Measurements from ENCODE around the gene NCCRP1. TPM values are rescaled to one million over a fixed set of nuclear protein-coding genes. Genes with fewer than 3 reads are reported as not detected.

The NCCRP1 gene
- total RNA-seq, 4 donors from 2014 or later: 0.45 to 0.81 (median 0.78) TPM; not detected in 1

DNA sequence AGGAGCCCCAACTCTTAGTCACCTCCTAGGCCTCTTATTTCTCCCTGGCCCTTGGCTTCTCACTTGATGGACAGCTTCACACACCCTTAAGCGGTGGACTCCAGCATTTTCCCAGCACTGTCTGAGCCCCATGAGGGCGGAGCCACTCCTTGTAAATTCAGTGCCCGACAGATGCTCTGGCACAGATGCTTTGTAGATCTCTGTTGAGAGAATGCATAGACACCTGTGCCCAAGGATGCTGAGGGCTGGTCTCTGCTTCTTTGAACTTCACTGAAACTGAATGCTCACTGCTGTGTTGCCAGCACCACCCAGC is 4.0 kb downstream of the NCCRP1 start:
- intact Hi-C loops (cut with DNase I): no loop called here

DNA sequence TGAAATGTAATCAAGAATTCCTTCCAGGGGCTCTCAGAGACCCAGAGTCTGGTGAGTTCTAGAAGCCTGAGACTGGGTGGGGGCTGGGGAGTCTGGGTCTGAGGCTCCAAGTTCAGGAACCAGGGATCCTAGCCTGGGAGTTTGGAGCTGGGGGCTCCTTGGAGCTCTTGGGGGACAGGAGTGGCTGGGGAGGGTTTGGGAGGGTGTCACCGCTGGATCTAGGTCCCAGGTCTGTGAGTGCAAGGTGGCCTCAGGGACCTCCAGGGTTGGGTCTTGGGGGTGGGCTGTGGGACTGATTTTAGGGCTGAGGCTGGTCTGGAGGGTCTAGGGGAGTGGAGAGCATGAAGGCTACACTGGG is 6.2 kb downstream of the NCCRP1 start:
- H3K27ac ChIP-seq: no peak overlapping the region
- WGBS, 2 donors: 90 to 93% methylated on average over 1 of the region's 1 CpG
- no peak for DNase-seq
- H3K36me3 ChIP-seq: no peaks in the 10 kb centered on the region
- intact Hi-C loops (cut with DNase I): no loop called here
- TF ChIP-seq, protein P1, sequence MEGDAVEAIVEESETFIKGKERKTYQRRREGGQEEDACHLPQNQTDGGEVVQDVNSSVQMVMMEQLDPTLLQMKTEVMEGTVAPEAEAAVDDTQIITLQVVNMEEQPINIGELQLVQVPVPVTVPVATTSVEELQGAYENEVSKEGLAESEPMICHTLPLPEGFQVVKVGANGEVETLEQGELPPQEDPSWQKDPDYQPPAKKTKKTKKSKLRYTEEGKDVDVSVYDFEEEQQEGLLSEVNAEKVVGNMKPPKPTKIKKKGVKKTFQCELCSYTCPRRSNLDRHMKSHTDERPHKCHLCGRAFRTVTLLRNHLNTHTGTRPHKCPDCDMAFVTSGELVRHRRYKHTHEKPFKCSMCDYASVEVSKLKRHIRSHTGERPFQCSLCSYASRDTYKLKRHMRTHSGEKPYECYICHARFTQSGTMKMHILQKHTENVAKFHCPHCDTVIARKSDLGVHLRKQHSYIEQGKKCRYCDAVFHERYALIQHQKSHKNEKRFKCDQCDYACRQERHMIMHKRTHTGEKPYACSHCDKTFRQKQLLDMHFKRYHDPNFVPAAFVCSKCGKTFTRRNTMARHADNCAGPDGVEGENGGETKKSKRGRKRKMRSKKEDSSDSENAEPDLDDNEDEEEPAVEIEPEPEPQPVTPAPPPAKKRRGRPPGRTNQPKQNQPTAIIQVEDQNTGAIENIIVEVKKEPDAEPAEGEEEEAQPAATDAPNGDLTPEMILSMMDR (IDR thresholded peaks at IDR 0.05): no peak
- TF ChIP-seq POLR2A (IDR thresholded peaks at IDR 0.05): no peak
- H3K4me1 ChIP-seq: peaks cover 0 to 3% of the 10 kb centered on the region in 2 donors
- no peak overlapping the region for H3K4me3 ChIP-seq (replicated peaks in 1 of 3)
- H3K27me3 ChIP-seq: peaks cover 14% of the 10 kb centered on the region
- no peaks in the 10 kb centered on the region for H3K9me3 ChIP-seq

More for the DNA sequence above, 4.0 kb downstream of the NCCRP1 start:
- 78 to 84% methylated on average over 3 of the region's 3 CpGs for WGBS, 2 donors
- Histone ChIP-seq H3K27ac (no peak overlapping the region), H3K4me1 (peaks cover 0 to 19% of the 10 kb centered on the region in 2 donors), H3K36me3 (no peaks in the 10 kb centered on the region), H3K9me3 (no peaks in the 10 kb centered on the region), H3K27me3 (peaks cover 14% of the 10 kb centered on the region), H3K4me3 (replicated peaks in 1 of 3) (no peak overlapping the region)
- no peak for TF ChIP-seq POLR2A (IDR thresholded peaks at IDR 0.05)
- TF ChIP-seq, protein P1 (IDR thresholded peaks at IDR 0.05): no peak
- no peak for DNase-seq

DNA sequence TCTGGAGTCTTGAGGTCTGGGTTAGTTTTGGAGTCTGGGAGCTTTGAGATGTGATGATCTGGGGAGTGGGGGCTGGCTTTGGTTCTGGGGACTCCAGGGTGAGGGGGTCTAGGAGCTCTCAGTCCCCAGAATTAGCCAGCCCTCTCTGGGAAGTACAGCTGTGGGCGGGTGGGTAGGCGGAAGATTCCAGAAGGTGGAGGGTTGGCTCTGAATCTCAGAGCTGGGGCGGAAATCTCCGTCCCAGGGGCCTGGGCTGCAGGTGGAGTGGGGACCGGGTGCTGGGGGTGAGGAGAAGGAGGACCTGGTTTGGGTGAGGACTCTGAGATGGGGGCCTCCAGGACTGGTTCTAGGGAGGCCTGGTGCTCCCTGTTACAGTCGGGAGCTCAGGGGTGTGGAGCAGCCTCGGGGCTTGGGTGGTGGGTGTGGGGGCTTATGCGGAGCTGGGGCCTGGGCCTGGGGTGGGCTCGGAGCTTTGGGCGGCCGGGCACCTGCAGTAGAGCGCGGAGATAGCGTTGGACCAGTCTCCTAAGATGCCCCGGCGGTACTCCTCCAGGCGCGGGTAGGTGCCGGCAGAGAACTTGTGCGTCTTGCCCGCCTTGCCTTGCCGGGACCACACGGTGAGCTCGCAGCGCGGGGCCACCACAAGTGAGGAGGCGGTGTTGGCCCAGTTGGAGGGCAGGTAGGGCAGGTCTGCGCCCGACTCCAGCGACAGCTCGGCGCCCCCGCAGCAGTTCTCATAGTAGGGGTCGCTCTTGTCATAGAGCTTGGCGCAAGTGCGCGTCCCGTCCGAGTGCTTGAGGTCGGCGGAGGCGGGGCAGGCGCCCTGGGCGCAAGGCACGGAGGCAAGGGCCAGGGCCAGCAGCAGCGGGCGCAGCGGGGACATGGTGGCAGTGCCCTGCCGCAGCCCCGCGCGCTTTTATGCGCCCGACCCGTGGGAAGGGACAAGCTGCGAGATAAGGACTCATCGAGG is 6.9 kb downstream of the NCCRP1 start, which contains the start of gene SYCN:
SYCN (minus strand) TSS at position 892 of the 970 bp plus-strand sequence; CDS start at position 883, 9 bp downstream.
- H3K27me3 ChIP-seq: peaks cover 14% of the 10 kb centered on the region
- no peaks in the 10 kb centered on the region for H3K9me3 ChIP-seq
- H3K4me3 ChIP-seq (replicated peaks in 1 of 3): no peak within 1 kb of the TSS
- WGBS, 2 donors: 32 to 43% methylated on average over 19 to 22 of the region's 57 CpGs
- no peak within 1 kb of the TSS for H3K27ac ChIP-seq
- H3K36me3 ChIP-seq: no peaks in the 10 kb centered on the region
- intact Hi-C loops (cut with DNase I): no loop called here
- DNase-seq: no peak
- no peak for TF ChIP-seq POLR2A (IDR thresholded peaks at IDR 0.05)
- no peaks in the 10 kb centered on the region for H3K4me1 ChIP-seq

DNA sequence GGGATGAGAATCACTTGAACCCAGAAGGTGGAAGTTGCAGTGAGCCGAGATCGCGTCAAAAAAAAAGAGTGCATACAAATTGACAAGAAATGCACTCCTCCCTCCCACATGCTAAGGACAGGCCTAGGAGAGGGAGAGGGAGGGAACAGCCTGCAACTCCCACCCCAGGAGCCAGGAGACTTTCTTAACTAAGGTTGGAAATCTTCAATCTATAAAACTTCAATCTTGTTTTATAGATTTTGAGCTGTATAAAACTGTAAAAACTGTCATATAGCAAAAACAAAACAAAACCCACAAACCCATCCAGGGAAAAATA is 8.6 kb downstream of the NCCRP1 start:
- Histone ChIP-seq H3K27ac (no peak overlapping the region), H3K4me3 (replicated peaks in 1 of 3) (no peak overlapping the region), H3K9me3 (no peaks in the 10 kb centered on the region), H3K4me1 (no peaks in the 10 kb centered on the region), H3K36me3 (no peaks in the 10 kb centered on the region), H3K27me3 (peaks cover 14% of the 10 kb centered on the region)
- WGBS, 2 donors: 73 to 91% methylated on average over 3 of the region's 3 CpGs
- DNase-seq: no peak
- intact Hi-C loops (cut with DNase I): no loop called here
- TF ChIP-seq, protein P1 (IDR thresholded peaks at IDR 0.05): no peak
- no peak for TF ChIP-seq POLR2A (IDR thresholded peaks at IDR 0.05)

DNA sequence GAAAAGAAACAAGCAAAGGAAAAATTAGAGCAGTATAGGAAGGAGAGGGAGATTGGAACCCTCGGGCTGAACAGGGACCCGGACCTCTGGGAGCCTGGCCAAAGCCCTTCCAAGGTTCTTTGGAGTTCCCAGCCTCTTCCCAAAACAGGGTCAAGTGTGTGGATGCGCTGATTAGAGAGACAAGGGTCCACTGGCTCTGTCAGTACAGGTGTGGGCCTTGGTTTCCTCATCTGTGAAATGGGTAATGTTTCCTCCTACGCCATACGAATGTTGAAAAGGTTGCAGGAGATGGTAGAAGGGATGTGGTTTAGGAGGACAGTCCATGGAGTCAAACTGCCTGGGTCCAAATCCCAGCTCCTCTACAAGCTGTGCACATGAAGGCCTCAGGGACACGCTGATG is 9.4 kb downstream of the NCCRP1 start:
- 86 to 87% methylated on average over 6 of the region's 6 CpGs for WGBS, 2 donors
- peaks cover 14% of the 10 kb centered on the region for H3K27me3 ChIP-seq

More for the DNA sequence above, 9.4 kb downstream of the NCCRP1 start:
- Histone ChIP-seq H3K9me3 (no peaks in the 10 kb centered on the region), H3K4me3 (replicated peaks in 1 of 3) (no peak overlapping the region), H3K4me1 (no peaks in the 10 kb centered on the region), H3K36me3 (no peaks in the 10 kb centered on the region), H3K27ac (no peak overlapping the region)
- intact Hi-C loops (cut with DNase I): no loop called here
- no peak for DNase-seq
- TF ChIP-seq, protein P1 (IDR thresholded peaks at IDR 0.05): no peak

Measured in thyroid gland (tissue), 4 donors.